22Rv1 (cell line): ENCODE results near the gene KCND2.

Source experiments
- H3K27ac ChIP-seq: fragments of 450-650 bp; 2 replicates; pipeline ENCODE4 v1.5.1; 2017
- ZFX ChIP-seq: fragments of 450-650 bp; IDR thresholded peaks from 2 replicates; pipeline ENCODE4 v1.6.1; 2017; ENCODE audit warnings: antibody characterized with exemption, borderline replicate concordance
- TF ChIP-seq, protein P1 (sequence below): fragments of 450-650 bp; IDR thresholded peaks from 2 replicates; pipeline ENCODE4 v1.5.1; 2017; ENCODE audit warnings: mild to moderate bottlenecking

Gene KCND2

DNA sequence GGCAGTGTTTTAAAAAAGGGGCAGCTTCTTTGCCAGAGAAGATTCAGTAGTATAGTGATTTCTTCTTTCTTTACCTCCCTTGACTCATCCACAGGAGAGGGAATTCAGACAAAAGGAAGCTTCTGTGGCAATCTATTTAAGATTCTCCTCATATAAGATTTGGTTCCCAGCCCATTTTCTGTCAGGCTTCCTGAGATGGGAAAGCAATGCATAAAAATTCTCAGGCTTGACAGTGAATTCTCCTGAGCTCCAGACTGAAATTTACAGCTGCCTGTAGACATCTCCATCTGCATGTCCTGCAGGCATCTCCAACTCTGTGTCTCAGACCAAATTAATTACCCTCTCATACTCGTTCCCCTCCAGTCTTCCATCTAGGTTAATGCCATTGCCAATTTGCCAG is 512.1 kb downstream of the KCND2 start:
- no peak overlapping the region for H3K27ac ChIP-seq
- TF ChIP-seq, protein P1, sequence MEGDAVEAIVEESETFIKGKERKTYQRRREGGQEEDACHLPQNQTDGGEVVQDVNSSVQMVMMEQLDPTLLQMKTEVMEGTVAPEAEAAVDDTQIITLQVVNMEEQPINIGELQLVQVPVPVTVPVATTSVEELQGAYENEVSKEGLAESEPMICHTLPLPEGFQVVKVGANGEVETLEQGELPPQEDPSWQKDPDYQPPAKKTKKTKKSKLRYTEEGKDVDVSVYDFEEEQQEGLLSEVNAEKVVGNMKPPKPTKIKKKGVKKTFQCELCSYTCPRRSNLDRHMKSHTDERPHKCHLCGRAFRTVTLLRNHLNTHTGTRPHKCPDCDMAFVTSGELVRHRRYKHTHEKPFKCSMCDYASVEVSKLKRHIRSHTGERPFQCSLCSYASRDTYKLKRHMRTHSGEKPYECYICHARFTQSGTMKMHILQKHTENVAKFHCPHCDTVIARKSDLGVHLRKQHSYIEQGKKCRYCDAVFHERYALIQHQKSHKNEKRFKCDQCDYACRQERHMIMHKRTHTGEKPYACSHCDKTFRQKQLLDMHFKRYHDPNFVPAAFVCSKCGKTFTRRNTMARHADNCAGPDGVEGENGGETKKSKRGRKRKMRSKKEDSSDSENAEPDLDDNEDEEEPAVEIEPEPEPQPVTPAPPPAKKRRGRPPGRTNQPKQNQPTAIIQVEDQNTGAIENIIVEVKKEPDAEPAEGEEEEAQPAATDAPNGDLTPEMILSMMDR, result no peak
- no peak for TF ChIP-seq ZFX

DNA sequence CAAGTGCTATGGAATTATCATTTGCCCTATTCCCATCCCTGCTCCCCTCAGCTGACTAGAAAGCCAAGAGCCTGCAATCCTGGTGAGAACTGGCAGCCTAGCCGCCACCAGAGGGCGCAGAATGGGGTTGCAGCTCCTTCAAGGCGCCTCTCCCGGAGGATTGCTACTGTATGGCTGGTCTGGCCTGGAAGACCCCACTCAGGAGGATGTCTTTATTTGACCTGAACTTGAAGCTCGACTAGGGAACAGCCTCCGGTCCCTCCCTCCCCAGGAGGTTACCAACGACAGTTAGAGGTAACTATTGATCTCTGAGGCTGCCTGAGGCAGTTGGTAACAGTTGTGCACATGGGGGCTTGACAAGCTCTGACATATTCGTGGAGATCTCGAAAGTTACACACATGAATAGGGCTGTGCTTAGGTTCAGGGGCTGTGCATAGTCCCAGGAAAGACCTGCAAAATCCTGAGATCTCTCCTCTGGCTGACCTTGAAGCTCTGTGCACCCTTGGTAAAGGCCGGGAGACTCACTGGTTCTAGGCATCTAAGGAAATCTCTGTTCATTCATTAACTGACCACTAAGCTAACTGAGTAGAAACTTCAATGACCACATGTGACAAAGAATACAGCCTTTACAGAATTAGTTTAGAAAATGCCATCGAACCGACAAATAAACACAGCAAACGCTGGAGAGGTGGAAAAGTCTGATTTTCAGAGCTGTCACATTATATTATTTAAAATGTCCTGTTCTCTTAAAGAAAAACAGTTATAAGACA is 519.3 kb downstream of the KCND2 start:
- TF ChIP-seq ZFX, result no peak
- TF ChIP-seq, protein P1, result peak; percentile 100
- no peak overlapping the region for H3K27ac ChIP-seq

DNA sequence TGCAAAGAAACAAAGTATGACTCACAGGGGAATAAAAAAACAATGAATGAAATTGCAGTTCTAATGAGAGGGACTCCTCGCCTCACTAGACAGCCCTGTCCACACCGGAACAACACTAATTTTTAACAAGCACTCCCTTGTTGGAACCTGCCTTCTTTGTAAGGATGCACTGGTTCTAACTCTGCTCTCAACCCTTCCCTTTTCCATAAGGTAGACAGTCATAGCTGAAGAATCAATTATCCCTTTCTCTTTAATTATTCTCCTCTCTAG is 519.8 kb downstream of the KCND2 start:
- H3K27ac ChIP-seq, result no peak overlapping the region
- TF ChIP-seq, protein P1, result no peak
- TF ChIP-seq ZFX, result no peak

DNA sequence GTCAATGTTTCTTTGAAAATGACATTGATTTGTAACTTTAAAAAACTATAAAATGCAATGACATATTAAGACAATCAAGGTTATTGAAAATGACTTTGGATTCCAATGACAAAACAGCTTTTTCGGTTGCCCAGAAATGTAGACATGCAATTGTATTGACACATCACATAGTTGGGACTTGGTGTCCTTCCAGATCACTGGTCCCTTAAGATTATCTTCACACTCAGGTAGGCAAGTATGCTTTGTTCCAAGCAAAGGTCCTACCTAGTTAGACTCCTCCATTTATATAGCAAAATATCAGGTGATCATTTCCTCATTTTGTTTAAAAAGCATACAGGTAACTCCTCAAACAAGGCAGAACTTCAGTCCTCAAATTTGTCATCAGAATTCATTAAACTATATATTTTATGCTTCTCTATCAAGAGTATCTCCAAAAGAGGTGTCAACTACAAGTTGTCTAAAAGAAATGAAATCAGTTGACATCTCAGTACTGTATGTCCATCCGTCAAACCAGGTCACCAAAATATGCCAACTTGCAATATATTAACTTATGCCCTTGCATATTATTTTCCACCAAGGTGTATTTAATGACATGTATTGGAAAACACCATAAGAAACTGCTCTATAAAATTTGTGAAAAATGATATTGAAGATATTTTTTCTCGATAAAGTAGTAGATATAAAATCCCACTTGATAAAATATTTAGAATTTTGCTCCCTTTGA is 520.4 kb downstream of the KCND2 start:
- no peak overlapping the region for H3K27ac ChIP-seq
- TF ChIP-seq ZFX, result no peak
- TF ChIP-seq, protein P1, result no peak

DNA sequence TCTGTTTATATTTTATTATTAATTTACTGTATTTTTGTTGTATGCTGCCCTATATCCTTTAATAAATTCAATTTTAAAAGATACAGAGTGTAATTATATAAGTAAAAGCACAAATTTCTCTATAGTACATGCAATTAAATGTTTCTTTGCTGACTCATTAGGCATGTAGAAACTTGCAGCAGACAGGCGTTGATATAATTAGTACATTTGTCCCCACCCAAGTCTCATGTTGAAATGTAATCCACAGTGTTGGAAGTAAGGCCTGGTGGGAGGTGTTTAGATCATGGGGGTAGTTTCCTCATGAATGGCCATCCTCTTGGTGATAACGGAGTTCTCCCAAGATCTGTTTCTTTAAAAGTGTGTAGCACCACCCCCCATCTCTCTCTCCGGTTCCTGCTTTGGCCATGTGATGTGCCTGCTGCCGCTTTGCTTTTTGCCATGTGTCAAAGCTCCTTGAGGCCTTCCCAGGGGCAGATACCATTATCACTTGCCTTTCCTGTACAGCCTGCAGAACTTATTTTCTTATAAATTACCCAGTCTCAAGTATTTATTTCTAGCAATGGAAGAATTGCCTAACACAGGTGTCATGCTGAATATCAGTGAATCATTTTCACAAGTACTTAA is 521.2 kb downstream of the KCND2 start:
- H3K27ac ChIP-seq, result no peak overlapping the region
- TF ChIP-seq ZFX, result no peak
- TF ChIP-seq, protein P1, result no peak

DNA sequence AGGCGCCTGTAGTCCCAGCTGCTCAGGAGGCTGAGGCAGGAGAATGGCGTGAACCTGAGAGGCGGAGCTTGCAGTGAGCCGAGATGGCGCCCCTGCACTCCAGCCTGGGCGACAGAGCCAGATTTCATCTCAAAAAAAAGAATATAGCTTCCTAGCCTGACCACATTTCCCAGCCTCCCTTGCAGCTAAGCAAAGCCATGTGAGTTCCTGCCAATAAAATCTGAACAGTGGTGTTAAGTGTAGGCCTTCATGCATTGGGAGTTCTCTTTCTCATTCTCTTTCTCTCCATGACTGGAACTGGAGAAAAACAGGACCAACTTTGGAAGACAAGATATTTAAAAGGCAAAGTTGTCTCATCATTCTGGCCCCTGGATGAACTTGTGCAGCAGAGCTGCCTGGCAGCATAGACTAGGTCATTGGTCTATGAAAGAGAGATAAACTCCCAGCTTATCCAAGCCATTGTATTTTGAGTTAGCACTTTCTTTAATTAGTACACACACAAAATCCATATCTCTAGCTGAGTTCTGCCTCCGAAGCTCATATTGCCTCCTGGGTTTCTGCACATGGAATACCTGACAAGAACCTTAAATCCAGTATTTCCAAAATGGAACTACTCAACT is 524.2 kb downstream of the KCND2 start:
- no peak overlapping the region for H3K27ac ChIP-seq
- TF ChIP-seq, protein P1, result no peak
- no peak for TF ChIP-seq ZFX
